Activated T-helper 2 cell treated with anti-CD3 and anti-CD28 coated beads, Interferon-gamma antibody, Interleukin-2, Interleukin-4, amounts not matched to agents 10 μg/mL and 5 μg/mL and 100 μg/mL, durations not matched to agents 14 hours and 24 hours and 36 hours (primary cell): Measurements from ENCODE around the gene EVPL. TPM values are rescaled to one million over a fixed set of nuclear protein-coding genes. Genes with fewer than 3 reads are reported as not detected.

ENCODE experiments used
- DNase-seq: peaks from one replicate; pipeline ENCODE4 v3.0.0; 2021; ENCODE audit warnings: low spot score
- H3K27ac Mint-ChIP-seq: one replicate; pipeline ENCODE4 v1.8.0; 2021; ENCODE audit warnings: mixed read lengths
- H3K27me3 Mint-ChIP-seq: one replicate; pipeline ENCODE4 v1.8.0; 2021; ENCODE audit warnings: low read depth, mixed read lengths
- H3K36me3 Mint-ChIP-seq: one replicate; pipeline ENCODE4 v1.8.0; 2021; ENCODE audit warnings: low read depth, mixed read lengths
- H3K4me1 Mint-ChIP-seq: one replicate; pipeline ENCODE4 v1.8.0; 2021; ENCODE audit warnings: low read depth, mixed read lengths
- H3K4me3 Mint-ChIP-seq: one replicate; pipeline ENCODE4 v1.8.0; 2021; ENCODE audit warnings: low read depth, mild to moderate bottlenecking, moderate library complexity, mixed read lengths
- H3K9me3 Mint-ChIP-seq: one replicate; pipeline ENCODE4 v1.8.0; 2021; ENCODE audit warnings: mixed read lengths
- intact Hi-C: fragments of 100-400 bp; cut with micrococcal nuclease; formaldehyde crosslinking; loops from one replicate; pipeline ENCODE4 v1.15.1; 2023
- total RNA-seq: library from RNA; stranded (reverse); gene quantifications from 2 replicates; pipeline ENCODE4 v1.2.3, GENCODE V29; 2022

Gene EVPL
- total RNA-seq, 1 donor from 2014 or later = not detected

- H3K27ac Mint-ChIP-seq = no peak overlapping the region
- H3K36me3 Mint-ChIP-seq = peaks cover 60% of the 10 kb centered on the region
- no peaks in the 10 kb centered on the region for H3K4me1 Mint-ChIP-seq
These were observed 12.0 kb upstream of the EVPL start for GRCh38 chr17:76039121-76039520.

GRCh38 chr17:76038050-76038449 is 10.9 kb upstream of the EVPL start:
- intact Hi-C loops = no loop called here
- Mint-ChIP-seq H3K4me1 (no peaks in the 10 kb centered on the region), H3K4me3 (no peak overlapping the region)

More at GRCh38 chr17:76039121-76039520, 12.0 kb upstream of the EVPL start:
- intact Hi-C loops = no loop called here
- DNase-seq = no peak
- Mint-ChIP-seq H3K9me3 (no peaks in the 10 kb centered on the region), H3K27me3 (no peaks in the 10 kb centered on the region), H3K4me3 (no peak overlapping the region)

GRCh38 chr17:76036497-76037261 is 9.6 kb upstream of the EVPL start:
- no peak for DNase-seq
- Mint-ChIP-seq H3K27ac (no peak overlapping the region), H3K9me3 (no peaks in the 10 kb centered on the region), H3K4me3 (no peak overlapping the region), H3K36me3 (peaks cover 39% of the 10 kb centered on the region), H3K27me3 (no peaks in the 10 kb centered on the region), H3K4me1 (no peaks in the 10 kb centered on the region)
- intact Hi-C loops = no loop called here

More at GRCh38 chr17:76038050-76038449, 10.9 kb upstream of the EVPL start:
- Mint-ChIP-seq H3K36me3 (peaks cover 50% of the 10 kb centered on the region), H3K27me3 (no peaks in the 10 kb centered on the region), H3K9me3 (no peaks in the 10 kb centered on the region), H3K27ac (no peak overlapping the region)
- no peak for DNase-seq

GRCh38 chr17:76034428-76035350 is 7.6 kb upstream of the EVPL start:
- intact Hi-C loops = no loop called here
- Mint-ChIP-seq H3K36me3 (peaks cover 22% of the 10 kb centered on the region), H3K27me3 (no peaks in the 10 kb centered on the region), H3K27ac (no peak overlapping the region), H3K4me3 (no peak overlapping the region), H3K9me3 (no peaks in the 10 kb centered on the region), H3K4me1 (peaks cover 3% of the 10 kb centered on the region)
- no peak for DNase-seq

GRCh38 chr17:76033139-76033538 is 6.0 kb upstream of the EVPL start:
- Mint-ChIP-seq H3K27me3 (no peaks in the 10 kb centered on the region), H3K36me3 (peaks cover 6% of the 10 kb centered on the region), H3K4me3 (no peak overlapping the region), H3K4me1 (peaks cover 7% of the 10 kb centered on the region), H3K27ac (no peak overlapping the region), H3K9me3 (no peaks in the 10 kb centered on the region)
- intact Hi-C loops = no loop called here
- no peak for DNase-seq

GRCh38 chr17:76032780-76033108 is 5.6 kb upstream of the EVPL start:
- no peak overlapping the region for H3K4me3 Mint-ChIP-seq
- intact Hi-C loops = no loop called here
- H3K36me3 Mint-ChIP-seq = peaks cover 4% of the 10 kb centered on the region

GRCh38 chr17:76032073-76032779 is 5.1 kb upstream of the EVPL start:
- H3K4me1 Mint-ChIP-seq = peaks cover 7% of the 10 kb centered on the region
- no peak overlapping the region for H3K27ac Mint-ChIP-seq
- no peaks in the 10 kb centered on the region for H3K27me3 Mint-ChIP-seq
- no peak overlapping the region for H3K4me3 Mint-ChIP-seq
- H3K36me3 Mint-ChIP-seq = peaks cover 4% of the 10 kb centered on the region
- H3K9me3 Mint-ChIP-seq = no peaks in the 10 kb centered on the region
- DNase-seq = no peak
- intact Hi-C loops = no loop called here

More at GRCh38 chr17:76032780-76033108, 5.6 kb upstream of the EVPL start:
- Mint-ChIP-seq H3K4me1 (peaks cover 7% of the 10 kb centered on the region), H3K27me3 (no peaks in the 10 kb centered on the region), H3K9me3 (no peaks in the 10 kb centered on the region), H3K27ac (no peak overlapping the region)
- DNase-seq = no peak

GRCh38 chr17:76026714-76027158 is 370 bp downstream of the EVPL start:
- H3K4me1 Mint-ChIP-seq = peaks cover 7% of the 10 kb centered on the region
- intact Hi-C loops = no loop called here
- H3K27me3 Mint-ChIP-seq = no peaks in the 10 kb centered on the region
- H3K4me3 Mint-ChIP-seq = no peak overlapping the region
- no peak overlapping the region for H3K27ac Mint-ChIP-seq
- no peaks in the 10 kb centered on the region for H3K36me3 Mint-ChIP-seq
- H3K9me3 Mint-ChIP-seq = no peaks in the 10 kb centered on the region
- DNase-seq = no peak

GRCh38 chr17:76025294-76025693 is 1.8 kb downstream of the EVPL start:
- H3K27me3 Mint-ChIP-seq = no peaks in the 10 kb centered on the region
- DNase-seq = no peak
- no peaks in the 10 kb centered on the region for H3K36me3 Mint-ChIP-seq
- intact Hi-C loops = no loop called here
- H3K4me1 Mint-ChIP-seq = peaks cover 7% of the 10 kb centered on the region
- no peaks in the 10 kb centered on the region for H3K9me3 Mint-ChIP-seq
- no peak overlapping the region for H3K4me3 Mint-ChIP-seq
- H3K27ac Mint-ChIP-seq = no peak overlapping the region

- Mint-ChIP-seq H3K4me3 (no peak overlapping the region), H3K9me3 (no peaks in the 10 kb centered on the region), H3K27me3 (no peaks in the 10 kb centered on the region), H3K27ac (no peak overlapping the region), H3K4me1 (peaks cover 1% of the 10 kb centered on the region), H3K36me3 (no peaks in the 10 kb centered on the region)
- DNase-seq = no peak
- intact Hi-C loops = no loop called here
These were observed 2.8 kb downstream of the EVPL start for GRCh38 chr17:76024353-76024752.

GRCh38 chr17:76023900-76024237 is 3.2 kb downstream of the EVPL start:
- Mint-ChIP-seq H3K4me3 (no peak overlapping the region), H3K27ac (no peak overlapping the region), H3K27me3 (no peaks in the 10 kb centered on the region), H3K9me3 (no peaks in the 10 kb centered on the region), H3K4me1 (no peaks in the 10 kb centered on the region), H3K36me3 (no peaks in the 10 kb centered on the region)
- DNase-seq = no peak
- intact Hi-C loops = no loop called here

GRCh38 chr17:76022973-76023899 is 3.9 kb downstream of the EVPL start:
- no peak overlapping the region for H3K4me3 Mint-ChIP-seq
- no peaks in the 10 kb centered on the region for H3K9me3 Mint-ChIP-seq
- H3K4me1 Mint-ChIP-seq = no peaks in the 10 kb centered on the region
- no peak for DNase-seq
- H3K36me3 Mint-ChIP-seq = no peaks in the 10 kb centered on the region
- H3K27me3 Mint-ChIP-seq = no peaks in the 10 kb centered on the region
- intact Hi-C loops = no loop called here
- no peak overlapping the region for H3K27ac Mint-ChIP-seq
